ENCODE data around the gene VCL.

VCL gene

DNA sequence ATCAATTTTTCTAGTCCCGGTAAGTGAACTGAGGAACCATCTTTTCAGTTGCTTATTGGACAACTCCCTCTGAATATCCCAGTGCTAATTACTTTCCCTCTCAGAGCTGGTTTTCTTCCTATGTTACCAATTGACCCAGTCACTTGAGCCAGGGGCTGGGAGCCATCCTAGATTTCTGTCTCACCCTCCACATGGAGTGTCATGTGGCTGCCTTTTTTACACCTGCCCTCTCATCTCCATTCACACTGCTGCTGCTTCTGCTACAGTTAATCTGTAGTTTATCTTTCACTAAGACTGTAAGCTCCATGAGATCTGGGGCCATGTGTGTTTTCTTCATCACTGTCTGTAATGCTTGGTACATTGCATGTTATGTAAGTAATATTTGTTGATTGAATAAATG, 35.8 kb downstream of the VCL start:
- DNase-seq (ENCODE audit: low spot score): no peak
- TF ChIP-seq, protein P1, sequence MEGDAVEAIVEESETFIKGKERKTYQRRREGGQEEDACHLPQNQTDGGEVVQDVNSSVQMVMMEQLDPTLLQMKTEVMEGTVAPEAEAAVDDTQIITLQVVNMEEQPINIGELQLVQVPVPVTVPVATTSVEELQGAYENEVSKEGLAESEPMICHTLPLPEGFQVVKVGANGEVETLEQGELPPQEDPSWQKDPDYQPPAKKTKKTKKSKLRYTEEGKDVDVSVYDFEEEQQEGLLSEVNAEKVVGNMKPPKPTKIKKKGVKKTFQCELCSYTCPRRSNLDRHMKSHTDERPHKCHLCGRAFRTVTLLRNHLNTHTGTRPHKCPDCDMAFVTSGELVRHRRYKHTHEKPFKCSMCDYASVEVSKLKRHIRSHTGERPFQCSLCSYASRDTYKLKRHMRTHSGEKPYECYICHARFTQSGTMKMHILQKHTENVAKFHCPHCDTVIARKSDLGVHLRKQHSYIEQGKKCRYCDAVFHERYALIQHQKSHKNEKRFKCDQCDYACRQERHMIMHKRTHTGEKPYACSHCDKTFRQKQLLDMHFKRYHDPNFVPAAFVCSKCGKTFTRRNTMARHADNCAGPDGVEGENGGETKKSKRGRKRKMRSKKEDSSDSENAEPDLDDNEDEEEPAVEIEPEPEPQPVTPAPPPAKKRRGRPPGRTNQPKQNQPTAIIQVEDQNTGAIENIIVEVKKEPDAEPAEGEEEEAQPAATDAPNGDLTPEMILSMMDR (IDR thresholded peaks at IDR 0.05; ENCODE audit: extremely low read depth, missing control alignments): no peak

DNA sequence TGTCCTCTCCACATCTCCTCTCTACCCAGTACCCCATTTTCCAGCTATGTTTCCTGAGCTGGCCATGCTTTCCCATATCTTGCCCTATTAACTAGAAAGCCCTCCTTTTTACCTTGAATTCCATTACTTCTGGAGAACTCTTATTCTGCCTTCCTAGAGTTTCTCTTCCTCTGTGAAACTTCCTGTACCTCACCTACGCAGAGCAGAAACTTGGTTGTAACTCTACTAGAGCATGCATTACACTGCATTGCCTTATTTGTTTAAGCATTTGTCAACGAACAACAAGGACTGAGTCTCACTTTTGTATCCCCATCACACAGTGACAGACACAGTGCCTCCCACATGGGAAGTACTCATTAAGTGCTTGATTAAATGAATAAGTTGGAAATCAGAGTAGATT, 36.4 kb downstream of the VCL start:
- TF ChIP-seq, protein P1 (IDR thresholded peaks at IDR 0.05; ENCODE audit: extremely low read depth, missing control alignments): no peak
- DNase-seq (ENCODE audit: low spot score): no peak

DNA sequence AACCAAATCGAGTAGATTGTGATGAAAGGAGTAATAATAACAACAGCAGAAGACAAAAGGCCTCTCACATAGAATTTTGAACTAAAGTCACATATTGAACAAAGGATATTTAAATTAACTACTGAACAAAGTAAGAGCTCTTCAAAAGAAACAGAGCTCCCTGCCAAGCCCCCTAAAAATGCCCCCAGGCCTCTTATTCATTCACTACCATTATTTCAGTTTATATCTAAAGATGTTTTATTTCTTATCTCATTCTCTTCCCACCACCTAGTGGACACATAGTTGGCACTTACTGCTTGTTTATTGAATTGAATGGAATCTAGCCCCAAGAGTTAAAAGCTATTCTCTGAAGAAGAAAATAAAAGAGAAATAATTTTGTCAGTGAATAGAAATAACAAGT, 37.4 kb downstream of the VCL start:
- DNase-seq (ENCODE audit: low spot score): no peak
- TF ChIP-seq, protein P1 (IDR thresholded peaks at IDR 0.05; ENCODE audit: extremely low read depth, missing control alignments): no peak

DNA sequence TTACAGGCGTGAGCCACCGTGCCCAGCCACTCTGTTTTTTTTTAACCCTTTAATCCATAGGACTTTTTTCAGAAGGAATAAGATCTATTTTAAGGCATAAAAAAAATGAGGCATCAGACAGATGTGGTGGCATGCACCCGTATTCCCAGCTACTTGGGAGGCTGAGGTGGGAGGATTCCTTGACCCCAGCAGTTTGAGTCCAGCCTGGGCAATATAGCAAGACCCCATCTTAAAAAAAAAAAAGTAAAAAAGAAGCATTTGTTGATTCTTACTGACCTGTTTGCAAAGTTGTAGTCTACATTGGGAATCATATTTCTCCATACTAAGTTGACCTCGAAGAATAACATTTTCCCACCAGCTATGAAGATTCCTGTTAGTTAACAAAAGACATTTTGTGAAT, 38.6 kb downstream of the VCL start:
- TF ChIP-seq, protein P1 (IDR thresholded peaks at IDR 0.05; ENCODE audit: extremely low read depth, missing control alignments): no peak
- no peak for DNase-seq (ENCODE audit: low spot score)

DNA sequence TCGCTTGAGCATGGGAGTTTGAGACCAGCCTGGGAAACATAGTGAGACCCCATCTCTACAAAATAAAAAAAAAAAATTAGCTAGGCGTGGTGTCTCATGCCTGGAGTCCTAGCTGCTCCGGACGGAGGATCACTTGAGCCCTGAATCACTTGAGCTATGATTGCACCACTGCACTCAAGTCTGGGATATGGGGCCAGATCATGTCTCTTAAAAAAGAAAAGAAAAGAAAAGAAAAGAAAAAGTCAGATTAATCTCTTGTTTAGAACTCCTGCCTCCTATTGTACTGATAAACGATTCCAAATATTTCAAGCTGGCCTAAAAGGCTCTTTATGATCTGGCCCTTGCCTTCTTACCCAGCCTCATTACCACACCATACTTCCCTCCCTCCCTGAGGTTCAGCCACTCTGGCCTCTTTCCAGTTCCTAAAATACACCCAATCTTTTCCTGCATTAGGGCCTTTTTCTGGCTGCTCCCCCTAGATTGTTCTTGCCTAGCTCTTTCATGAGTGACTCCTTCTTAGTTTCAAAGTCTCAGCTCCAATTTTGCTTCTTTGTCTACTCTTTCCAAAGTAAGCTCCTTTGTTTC, 41.7 kb downstream of the VCL start:
- no peak for DNase-seq (ENCODE audit: low spot score)
- TF ChIP-seq, protein P1 (IDR thresholded peaks at IDR 0.05; ENCODE audit: extremely low read depth, missing control alignments): no peak

DNA sequence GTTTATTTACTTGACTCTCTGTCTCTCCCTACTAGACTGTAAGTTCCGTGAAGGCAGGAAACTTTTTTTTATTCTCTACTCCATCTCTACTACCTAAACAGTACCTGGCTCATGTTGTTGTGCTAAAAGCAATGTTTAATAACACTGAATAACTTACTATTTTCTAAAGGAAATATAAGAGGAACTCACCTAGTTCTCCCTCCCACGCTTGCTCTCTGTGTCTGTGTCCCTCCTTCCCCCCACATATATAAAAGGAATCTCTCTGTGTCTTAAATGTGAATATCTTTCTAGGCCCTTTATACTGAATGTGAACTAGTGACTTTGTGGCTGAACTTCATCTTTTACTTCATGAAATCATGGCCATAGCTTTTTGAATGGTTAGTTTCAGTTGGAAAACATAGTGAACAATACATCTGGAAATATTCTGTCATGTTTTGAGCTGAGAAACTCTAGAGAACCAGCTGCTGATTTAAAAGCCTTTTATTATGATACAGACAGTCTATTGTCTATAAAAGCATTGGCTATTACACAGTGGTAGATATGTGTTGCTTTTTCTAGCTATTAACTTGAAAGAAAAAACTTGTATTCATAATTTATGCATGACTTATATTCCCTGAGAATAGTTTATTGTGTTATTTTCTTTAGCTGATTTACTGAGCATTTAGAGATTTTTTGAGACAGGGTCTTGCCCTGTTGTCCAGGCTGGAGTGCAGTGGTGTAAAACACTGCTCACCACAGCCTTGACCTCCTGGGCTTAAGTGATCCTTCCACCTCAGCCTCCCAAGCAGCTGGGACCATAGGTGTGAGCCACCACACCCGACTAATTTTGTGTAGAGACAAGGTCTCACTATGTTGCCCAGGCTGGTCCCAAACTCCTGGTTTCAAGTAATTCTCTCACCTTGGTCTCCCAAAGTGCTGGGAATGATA, 42.5 kb downstream of the VCL start:
- DNase-seq (ENCODE audit: low spot score): no peak
- TF ChIP-seq, protein P1 (IDR thresholded peaks at IDR 0.05; ENCODE audit: extremely low read depth, missing control alignments): no peak

DNA sequence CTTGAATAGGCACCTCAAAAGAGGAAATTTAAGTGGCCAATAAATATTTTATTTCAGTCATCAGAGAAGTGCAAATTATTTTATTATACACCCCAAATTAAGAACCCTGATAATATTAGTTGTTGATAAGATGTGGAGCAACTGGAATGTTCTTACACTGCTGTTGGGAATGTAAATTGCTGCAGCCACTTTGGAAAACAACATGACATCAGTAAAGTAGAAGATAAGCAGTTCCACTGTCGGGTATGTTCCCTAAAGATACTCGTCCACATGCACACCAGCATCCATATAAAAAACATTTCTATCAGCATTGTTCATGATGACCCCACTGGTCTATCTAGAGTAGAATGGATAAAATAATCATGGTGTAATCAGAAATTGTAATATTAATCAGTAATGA, 46.5 kb downstream of the VCL start:
- DNase-seq (ENCODE audit: low spot score): no peak
- TF ChIP-seq, protein P1 (IDR thresholded peaks at IDR 0.05; ENCODE audit: extremely low read depth, missing control alignments): no peak
